IMR-90 (cell line): ENCODE results near the gene A3GALT2. TPM values are rescaled to one million over a fixed set of nuclear protein-coding genes. Genes with fewer than 3 reads are reported as not detected.

Experiments
- ATAC-seq: fragments of 200-7000 bp; cut with Tn5 transposase; 2 replicates; pipeline ENCODE4 v1.9.1; 2020; ENCODE audit warnings: low read depth, mild to moderate bottlenecking, moderate library complexity
- BruUV-seq: library from RNA; stranded (reverse); fragments of 400-500 nt; replicated peaks from 2 replicates; lab custom pipeline; 2021; lab: Mats Ljungman, UMichigan
- CTCF ChIA-PET: fragments of 300-600 bp; formaldehyde crosslinking; extraction: SDS; loops from one replicate; lab custom pipeline; 2021; ENCODE audit warnings: antibody characterized with exemption; lab: Yijun Ruan, JAX
- POLR2A ChIA-PET: fragments of 300-600 bp; sonication (Branson Sonifier 250); formaldehyde crosslinking; loops from one replicate; lab custom pipeline; 2022; ENCODE audit warnings: antibody characterized with exemption; ENCODE audit not compliant: unreplicated experiment; lab: Charles Lee
- DNase-seq: peaks from one replicate; pipeline ENCODE4 v3.0.0; 2013
- H2AFZ ChIP-seq: replicated peaks from 2 replicates; pipeline ENCODE3; 2013; ENCODE audit warnings: low read length, mild to moderate bottlenecking; ENCODE audit not compliant: poor library complexity
- H2AK5ac ChIP-seq: 2 replicates; pipeline ENCODE4 v1.6.1; 2013; ENCODE audit warnings: low read depth, low read length, inconsistent platforms
- H2AK9ac ChIP-seq: replicated peaks from 2 replicates; pipeline ENCODE3; 2013; ENCODE audit warnings: mild to moderate bottlenecking, low read depth, low read length, moderate library complexity; ENCODE audit not compliant: poor library complexity
- H2BK120ac ChIP-seq: 2 replicates; pipeline ENCODE4 v1.6.1; 2013; ENCODE audit warnings: low read depth, low read length, inconsistent platforms
- H2BK15ac ChIP-seq: 3 replicates; pipeline ENCODE4 v1.6.1; 2013; ENCODE audit warnings: low read depth, low read length, inconsistent platforms
- H2BK20ac ChIP-seq: 2 replicates; pipeline ENCODE4 v1.6.1; 2013; ENCODE audit warnings: low read depth, mild to moderate bottlenecking, inconsistent platforms, low read length, moderate library complexity
- H2BK5ac ChIP-seq: 2 replicates; pipeline ENCODE4 v1.6.1; 2013; ENCODE audit warnings: mild to moderate bottlenecking, low read depth, low read length, inconsistent platforms; ENCODE audit not compliant: poor library complexity, severe bottlenecking
- H3K14ac ChIP-seq: replicated peaks from 2 replicates; pipeline ENCODE4 v1.6.1; 2013; ENCODE audit warnings: low read depth, low read length, inconsistent platforms
- H3K18ac ChIP-seq: 2 replicates; pipeline ENCODE4 v1.6.1; 2013; ENCODE audit warnings: low read depth, low read length, control low read depth
- H3K23ac ChIP-seq: 2 replicates; pipeline ENCODE4 v1.6.1; 2013; ENCODE audit warnings: low read depth, low read length, inconsistent platforms
- H3K27ac ChIP-seq: 2 replicates; pipeline ENCODE4 v1.5.1; 2013; ENCODE audit warnings: mild to moderate bottlenecking, control low read depth, low read length; ENCODE audit not compliant: insufficient read depth
- H3K27me3 ChIP-seq: 2 replicates; pipeline ENCODE4 v1.6.1; 2013; ENCODE audit warnings: low read length; ENCODE audit not compliant: control insufficient read depth, insufficient read depth
- H3K36me3 ChIP-seq: 2 replicates; pipeline ENCODE4 v1.6.1; 2013; ENCODE audit warnings: low read length, mixed read lengths; ENCODE audit not compliant: control insufficient read depth, insufficient read depth
- H3K4ac ChIP-seq: 2 replicates; pipeline ENCODE4 v1.6.1; 2013; ENCODE audit warnings: low read depth, low read length, inconsistent platforms
- H3K4me1 ChIP-seq: 2 replicates; pipeline ENCODE4 v1.6.1; 2013; ENCODE audit warnings: low read length, mixed read lengths; ENCODE audit not compliant: control insufficient read depth, insufficient read depth
- H3K4me2 ChIP-seq: 2 replicates; pipeline ENCODE4 v1.6.1; 2013; ENCODE audit warnings: low read depth, mild to moderate bottlenecking, control low read depth, low read length, moderate library complexity
- H3K4me3 ChIP-seq: 2 replicates; pipeline ENCODE4 v1.5.1; 2013; ENCODE audit warnings: low read depth, mild to moderate bottlenecking, control low read depth, low read length, moderate library complexity; ENCODE audit not compliant: insufficient read depth
- H3K56ac ChIP-seq: 2 replicates; pipeline ENCODE4 v1.6.1; 2013; ENCODE audit warnings: low read length, inconsistent platforms; ENCODE audit not compliant: insufficient read depth; ENCODE audit errors: extremely low read depth
- H3K79me1 ChIP-seq, 2 experiments: 2 replicates each; pipeline ENCODE4 v1.6.1; 2013; ENCODE audit warnings: low read length in 2 of 2, inconsistent platforms in 1 of 2, low read depth in 1 of 2
- H3K9ac ChIP-seq: 2 replicates; pipeline ENCODE4 v1.6.1; 2013; ENCODE audit warnings: low read depth, low read length, control low read depth
- H3K9me1 ChIP-seq: 2 replicates; pipeline ENCODE4 v1.6.1; 2013; ENCODE audit warnings: low read length, inconsistent platforms; ENCODE audit not compliant: insufficient read depth
- H3K9me3 ChIP-seq: 2 replicates; pipeline ENCODE4 v1.6.1; 2013; ENCODE audit warnings: low read length; ENCODE audit not compliant: control insufficient read depth, insufficient read depth
- H4K20me1 ChIP-seq: 2 replicates; pipeline ENCODE4 v1.6.1; 2013; ENCODE audit warnings: low read length, inconsistent platforms; ENCODE audit not compliant: insufficient read depth
- H4K5ac ChIP-seq: 2 replicates; pipeline ENCODE4 v1.6.1; 2013; ENCODE audit warnings: mild to moderate bottlenecking, low read depth, low read length, control low read depth
- H4K8ac ChIP-seq, 2 experiments: 2 replicates each; pipeline ENCODE4 v1.6.1; 2013; ENCODE audit warnings: low read depth in 2 of 2, low read length in 2 of 2, control low read depth in 1 of 2, inconsistent platforms in 1 of 2
- H4K91ac ChIP-seq: 2 replicates; pipeline ENCODE4 v1.6.1; 2013; ENCODE audit warnings: low read depth, low read length, inconsistent platforms; ENCODE audit not compliant: insufficient read depth
- BHLHE40 ChIP-seq: fragments of 150-350 bp; IDR thresholded peaks from 2 replicates; pipeline ENCODE4 v1.6.1; 2016; ENCODE audit warnings: mild to moderate bottlenecking, low read depth, low read length
- CEBPB ChIP-seq: IDR thresholded peaks from 2 replicates; pipeline ENCODE4 v1.6.1; 2012; ENCODE audit warnings: low read depth, low read length, improper control_type of control experiment
- CHD1 ChIP-seq: IDR thresholded peaks from 2 replicates; pipeline ENCODE4 v1.6.1; 2012; ENCODE audit warnings: low read depth, low read length, improper control_type of control experiment
- FOS ChIP-seq: fragments of 150-350 bp; IDR thresholded peaks from 2 replicates; pipeline ENCODE4 v1.6.1; 2016; ENCODE audit warnings: low read depth, low read length
- MAFK ChIP-seq: IDR thresholded peaks from 2 replicates; pipeline ENCODE4 v1.6.1; 2012; ENCODE audit warnings: low read depth, low read length, improper control_type of control experiment
- MAZ ChIP-seq: IDR thresholded peaks from 2 replicates; pipeline ENCODE4 v1.6.1; 2012; ENCODE audit warnings: low read depth, mild to moderate bottlenecking, low read length, improper control_type of control experiment, moderate library complexity, borderline replicate concordance
- MXI1 ChIP-seq: IDR thresholded peaks from 2 replicates; pipeline ENCODE4 v1.6.1; 2012; ENCODE audit warnings: low read depth, mild to moderate bottlenecking, low read length, moderate library complexity, borderline replicate concordance
- NFE2L2 ChIP-seq: fragments of 150-350 bp; IDR thresholded peaks from 2 replicates; pipeline ENCODE4 v1.6.1; 2016; ENCODE audit warnings: low read depth, mild to moderate bottlenecking, low read length
- POLR2A ChIP-seq: IDR thresholded peaks from 2 replicates; pipeline ENCODE4 v1.6.1; 2012; ENCODE audit warnings: mild to moderate bottlenecking, low read depth, low read length
- RAD21 ChIP-seq: IDR thresholded peaks from 2 replicates; pipeline ENCODE4 v1.6.1; 2012; ENCODE audit warnings: low read length, improper control_type of control experiment
- RCOR1 ChIP-seq: IDR thresholded peaks from 2 replicates; pipeline ENCODE4 v1.6.1; 2012; ENCODE audit warnings: mild to moderate bottlenecking, low read length, improper control_type of control experiment; ENCODE audit not compliant: insufficient replicate concordance
- USF2 ChIP-seq: fragments of 150-350 bp; IDR thresholded peaks from 2 replicates; pipeline ENCODE4 v1.6.1; 2017; ENCODE audit warnings: mild to moderate bottlenecking, antibody characterized with exemption, low read length, low read depth
- WGBS, 2 experiments: methylation state at CpG; one replicate each; pipeline versions ENCODE4 v1.1.5 to v1.1.7; 2013; ENCODE audit warnings: missing lambda C conversion rate in 2 of 2; ENCODE audit not compliant: insufficient read length in 1 of 2; ENCODE audit errors: extremely low coverage in 2 of 2; 5-methylcytosine and 5-hydroxymethylcytosine counted together
- dilution Hi-C: fragments of 300-500 bp; cut with HindIII; formaldehyde crosslinking; loops from one replicate; pipeline ENCODE4 v1.14.3; 2018; ENCODE audit warnings: low sequenced_read_pairs; ENCODE audit not compliant: unreplicated experiment
- in situ Hi-C: fragments of 300-500 bp; cut with MboI; formaldehyde crosslinking; loops from 3 replicates; pipeline ENCODE4 v1.14.3; 2019; ENCODE audit warnings: low sequenced_read_pairs, inconsistent platforms, mixed read lengths
- intact Hi-C: fragments of 100-400 bp; cut with micrococcal nuclease; formaldehyde crosslinking; loops from 2 replicates; pipeline ENCODE4 v1.10.0; 2022
- polyA plus RNA-seq, 3 experiments: library from polyadenylated mRNA; depleted of rRNA; stranded (reverse); fragments of >200 nt; gene quantifications; 2 replicates each; pipeline ENCODE4 v1.2.3, GENCODE V29; 2012; ENCODE audit warnings: low replicate concordance in 1 of 3
- total RNA-seq: library from RNA; depleted of rRNA; stranded (reverse); fragments of >200 nt; gene quantifications from 2 replicates; pipeline ENCODE4 v1.2.3, GENCODE V29; 2012
- TF ChIP-seq, protein P1 (sequence below): conservative IDR thresholded peaks from 2 replicates; pipeline ENCODE4 v1.5.1; 2012; ENCODE audit warnings: mild to moderate bottlenecking, low read depth, low read length, improper control_type of control experiment

A3GALT2 gene
- total and polyA plus RNA-seq, 2 of the 4 experiments (the other 2 are of a cell fraction): not detected

DNA sequence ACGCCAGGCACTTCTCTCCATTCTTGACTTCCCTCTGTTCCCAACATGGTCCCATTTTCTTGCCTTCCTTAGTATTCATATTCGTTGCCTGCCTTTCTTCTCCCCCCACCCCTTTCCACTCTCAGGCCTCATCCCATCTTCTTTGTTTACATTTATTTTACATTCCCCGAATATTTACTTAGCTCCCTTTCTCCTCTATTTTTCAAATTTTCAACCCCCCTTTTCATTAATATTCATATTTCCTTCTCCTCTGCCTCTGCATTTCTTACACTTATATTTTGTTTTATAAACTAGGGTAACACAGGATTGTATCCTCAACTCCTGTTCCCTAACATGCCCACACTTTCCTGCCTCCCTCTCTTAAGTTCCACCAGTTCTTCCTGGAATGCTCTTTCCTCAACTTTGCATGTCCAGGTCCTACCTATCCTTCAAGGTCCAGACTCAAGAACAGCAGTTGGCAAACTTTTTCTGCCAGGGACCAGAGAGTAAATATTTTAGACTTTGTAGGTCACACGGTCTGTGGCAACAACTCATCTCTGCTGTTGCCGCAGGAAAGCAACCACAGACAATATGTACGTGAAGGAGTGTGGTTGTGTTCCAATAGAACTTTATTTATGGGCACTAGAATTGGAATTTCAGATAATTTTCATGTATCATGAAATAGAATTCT, 29.8 kb upstream of the A3GALT2 start:
- ChIA-PET CTCF (interaction anchor here (0.9 kb wide), 1 partner anchor 11 kb away, joined by 3 read pairs; no protein-coding TSS in a partner anchor), POLR2A (interaction anchor here (0.6 kb wide), 1 partner anchor 15 kb away, joined by 3 read pairs; no protein-coding TSS in a partner anchor)
- DNase-seq: no peak
- peak overlapping the region; percentile 98 for H3K23ac ChIP-seq
- peaks cover 19% of the 10 kb centered on the region for H4K20me1 ChIP-seq
- H3K27ac ChIP-seq: peak overlapping the region; percentile 86
- no TSS peak for BruUV-seq
- H3K4ac ChIP-seq: peak overlapping the region; percentile 96
- peak overlapping the region; percentile 95 for H4K91ac ChIP-seq
- H3K9me1 ChIP-seq: peaks cover 3% of the 10 kb centered on the region; the same call in 1 of the 2 replicates
- no peaks in the 10 kb centered on the region for H3K9me3 ChIP-seq
- WGBS, 2 experiments: 20 to 100% methylated on average over 1 of the region's 6 CpGs
- H2AK5ac ChIP-seq: peak overlapping the region; percentile 95
- H3K79me1 ChIP-seq: peaks cover 6 to 28% of the 10 kb centered on the region in 2 experiments
- peak overlapping the region; percentile 90 for H4K5ac ChIP-seq
- peak overlapping the region; percentile 64 for H3K4me3 ChIP-seq
- in situ Hi-C loops (no loop called here), intact Hi-C loops (no loop called here), dilution Hi-C loops (no loop called here)
- H3K4me2 ChIP-seq: peak overlapping the region; percentile 85
- TF ChIP-seq, protein P1, sequence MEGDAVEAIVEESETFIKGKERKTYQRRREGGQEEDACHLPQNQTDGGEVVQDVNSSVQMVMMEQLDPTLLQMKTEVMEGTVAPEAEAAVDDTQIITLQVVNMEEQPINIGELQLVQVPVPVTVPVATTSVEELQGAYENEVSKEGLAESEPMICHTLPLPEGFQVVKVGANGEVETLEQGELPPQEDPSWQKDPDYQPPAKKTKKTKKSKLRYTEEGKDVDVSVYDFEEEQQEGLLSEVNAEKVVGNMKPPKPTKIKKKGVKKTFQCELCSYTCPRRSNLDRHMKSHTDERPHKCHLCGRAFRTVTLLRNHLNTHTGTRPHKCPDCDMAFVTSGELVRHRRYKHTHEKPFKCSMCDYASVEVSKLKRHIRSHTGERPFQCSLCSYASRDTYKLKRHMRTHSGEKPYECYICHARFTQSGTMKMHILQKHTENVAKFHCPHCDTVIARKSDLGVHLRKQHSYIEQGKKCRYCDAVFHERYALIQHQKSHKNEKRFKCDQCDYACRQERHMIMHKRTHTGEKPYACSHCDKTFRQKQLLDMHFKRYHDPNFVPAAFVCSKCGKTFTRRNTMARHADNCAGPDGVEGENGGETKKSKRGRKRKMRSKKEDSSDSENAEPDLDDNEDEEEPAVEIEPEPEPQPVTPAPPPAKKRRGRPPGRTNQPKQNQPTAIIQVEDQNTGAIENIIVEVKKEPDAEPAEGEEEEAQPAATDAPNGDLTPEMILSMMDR: no peak
- TF ChIP-seq BHLHE40: no peak
- no peak for TF ChIP-seq USF2
- TF ChIP-seq MAZ: no peak
- no peak for TF ChIP-seq FOS
- TF ChIP-seq POLR2A: no peak
- TF ChIP-seq NFE2L2: no peak
- no peak for TF ChIP-seq CHD1
- TF ChIP-seq MXI1: no peak
- TF ChIP-seq RAD21: no peak
- TF ChIP-seq MAFK: no peak
- no peak for TF ChIP-seq CEBPB
- no peak for TF ChIP-seq RCOR1
- peaks cover 19% of the 10 kb centered on the region for H3K36me3 ChIP-seq
- peak overlapping the region; percentile 72; the same call in 2 of the 3 replicates for H2BK15ac ChIP-seq
- peak overlapping the region; percentile 95 for H2AFZ ChIP-seq
- peak overlapping the region; percentile 86 to 96 for H4K8ac ChIP-seq
- peak overlapping the region; percentile 95 for H3K14ac ChIP-seq
- H3K4me1 ChIP-seq: peaks cover 10% of the 10 kb centered on the region
- H3K56ac ChIP-seq: peak overlapping the region; percentile 64; the same call in 1 of the 2 replicates
- peak overlapping the region; percentile 84 for H2AK9ac ChIP-seq
- H3K27me3 ChIP-seq: no peaks in the 10 kb centered on the region
- peak overlapping the region; percentile 53; the same call in 1 of the 2 replicates for H2BK20ac ChIP-seq
- H3K9ac ChIP-seq: peak overlapping the region; percentile 90
- H3K18ac ChIP-seq: peak overlapping the region; percentile 86
- peak overlapping the region; percentile 51 for H2BK5ac ChIP-seq
- no peak for ATAC-seq
- peak overlapping the region; percentile 76 for H2BK120ac ChIP-seq
